ENCODE data around the gene CREG2. TPM values are rescaled to one million over a fixed set of nuclear protein-coding genes. Genes with fewer than 3 reads are reported as not detected.

CREG2 gene
- polyA plus RNA-seq (ENCODE audit: insufficient read length in 4 of 4): under 1 TPM; 0.49 to 0.93 (median 0.67) TPM

DNA sequence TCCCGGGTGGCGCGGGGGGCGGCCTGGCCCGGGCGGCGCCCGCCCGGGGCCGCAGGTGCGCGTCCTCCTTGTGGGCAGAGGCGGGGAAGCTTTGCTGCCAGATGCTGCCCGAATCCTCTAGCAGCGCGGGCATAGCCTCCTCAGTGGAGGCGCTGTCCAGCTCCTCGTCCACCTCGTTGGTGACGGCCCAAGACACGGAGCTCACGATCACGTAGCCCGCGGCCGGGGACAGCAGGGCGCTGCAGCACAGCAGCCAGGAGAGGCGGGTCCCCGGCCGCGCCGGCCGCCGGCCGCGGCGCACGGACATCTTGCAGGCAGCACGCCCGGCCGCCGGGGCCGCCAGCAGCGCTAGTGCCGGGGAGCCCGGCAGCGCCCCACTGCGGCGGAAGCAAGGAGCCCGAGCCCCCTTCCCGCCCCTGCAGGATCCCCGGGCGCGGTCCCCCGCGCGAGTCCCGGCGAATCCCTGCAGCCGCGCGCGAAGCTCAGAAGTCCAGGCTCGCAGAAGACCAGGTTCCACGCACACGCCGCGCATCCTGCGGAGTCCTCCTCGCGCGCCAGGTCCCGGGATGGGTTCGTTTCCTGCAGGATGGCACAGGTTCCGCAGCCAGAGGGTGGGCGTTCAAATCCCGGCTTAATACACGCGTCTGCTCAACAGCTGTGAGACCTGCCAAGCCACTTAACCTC lies at the start of gene CREG2:
CREG2 (minus strand) TSS at position 353 of the 684 bp plus-strand sequence; CDS start at position 307, 46 bp downstream.
- peak; percentile 35 to 55 (median 44) for DNase-seq (ENCODE audit: low read depth in 4 of 4, low spot score in 3 of 4)

DNA sequence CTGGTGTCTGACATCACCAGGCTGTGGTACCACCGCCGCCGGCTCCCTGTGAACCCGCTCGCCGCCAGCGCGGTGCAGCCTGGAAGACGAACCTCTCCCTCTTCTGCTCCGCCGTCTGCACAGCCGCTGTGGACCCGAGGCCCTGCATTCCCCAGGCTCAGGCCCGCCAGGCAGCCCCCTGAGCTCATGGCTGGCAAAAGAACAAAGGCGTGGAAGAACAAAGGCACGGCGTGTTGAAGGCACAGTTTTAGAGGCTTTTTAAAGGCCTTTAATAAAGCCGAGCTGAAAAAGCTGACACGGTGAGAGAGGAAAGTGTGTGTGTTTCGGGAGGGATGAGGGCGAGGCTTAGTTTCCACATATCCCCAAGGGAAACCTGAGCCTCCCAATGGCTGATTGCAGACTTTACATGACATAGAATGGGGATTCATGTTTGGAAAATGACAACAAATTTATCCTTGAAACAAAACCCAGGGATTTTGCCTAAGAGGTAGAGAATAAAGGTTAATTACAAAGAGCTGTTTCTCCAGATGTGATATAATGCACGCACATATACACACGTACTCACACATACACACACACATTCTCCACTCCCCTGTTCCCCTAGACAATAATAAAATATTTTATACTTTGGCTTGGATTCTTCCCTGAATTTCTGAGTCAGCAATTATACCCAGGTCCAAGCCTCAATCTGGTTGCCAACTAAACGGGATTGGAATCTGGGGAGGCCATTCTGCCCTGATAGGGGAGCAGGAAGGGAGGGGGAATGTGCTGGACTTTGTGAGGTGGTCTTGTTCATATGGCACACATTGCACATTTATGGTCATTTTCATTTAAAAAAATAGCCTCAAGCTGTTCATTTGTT lies 47.9 kb upstream of the CREG2 start:
- peak in 1 of 4 donors; percentile 29 for DNase-seq (ENCODE audit: low read depth in 4 of 4, low spot score in 3 of 4)

DNA sequence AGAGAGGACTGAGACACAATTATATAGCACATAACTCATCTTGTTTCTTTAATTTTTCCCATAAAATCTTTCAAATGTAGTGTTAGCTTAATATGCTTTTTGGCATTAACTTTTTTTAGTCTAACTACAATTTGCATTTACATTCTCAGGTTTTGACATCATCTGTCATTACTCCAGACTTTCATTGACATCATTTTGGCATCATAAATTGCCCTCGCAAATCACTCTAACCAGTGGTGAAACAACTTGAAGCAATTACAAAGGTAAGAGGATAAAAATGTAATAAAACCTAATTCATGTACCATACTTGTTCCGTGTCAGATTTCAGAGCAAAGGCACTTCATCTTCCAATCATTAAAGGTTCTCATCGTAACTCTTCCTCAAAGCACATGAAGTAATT lies 46.2 kb upstream of the CREG2 start:
- DNase-seq (ENCODE audit: low read depth in 4 of 4, low spot score in 3 of 4): no peak

DNA sequence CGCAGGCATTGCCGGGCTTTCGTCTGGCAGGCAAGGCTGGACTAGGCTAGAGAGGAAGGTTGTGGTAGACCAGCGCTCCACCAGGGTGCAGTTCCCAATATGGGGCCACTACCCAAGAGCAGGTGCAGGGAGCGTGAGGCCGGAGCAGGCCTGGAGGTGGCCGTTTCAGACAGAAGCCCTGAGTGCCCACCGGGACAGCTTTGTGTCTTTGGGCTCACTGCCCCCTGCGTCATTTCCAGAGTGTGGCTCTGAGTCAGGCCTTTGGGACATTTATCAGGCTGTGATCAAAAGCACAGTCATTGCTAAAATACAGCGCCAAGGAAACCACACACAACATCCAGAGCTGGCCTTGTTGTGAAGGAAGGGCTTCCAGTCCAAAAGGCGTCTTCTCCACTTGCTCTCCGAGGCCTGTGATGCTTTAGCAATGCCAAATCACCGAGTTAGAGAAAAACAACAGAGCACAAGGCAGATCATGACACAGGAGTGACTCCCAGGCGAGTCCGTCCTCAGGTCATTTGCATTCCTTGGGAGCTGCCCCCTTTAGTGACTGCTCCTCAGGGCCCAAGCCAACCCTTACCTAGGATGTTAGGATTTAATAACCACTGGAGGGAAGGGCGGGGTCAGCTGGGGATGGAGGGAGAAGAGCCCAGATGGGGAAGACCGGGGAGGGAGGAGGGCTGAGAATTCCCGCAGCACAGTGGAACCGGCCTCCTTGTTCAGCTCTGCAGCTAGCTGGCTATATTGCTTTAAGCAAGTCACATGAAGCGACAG lies 45.3 kb upstream of the CREG2 start:
- DNase-seq (ENCODE audit: low read depth in 4 of 4, low spot score in 3 of 4): no peak

DNA sequence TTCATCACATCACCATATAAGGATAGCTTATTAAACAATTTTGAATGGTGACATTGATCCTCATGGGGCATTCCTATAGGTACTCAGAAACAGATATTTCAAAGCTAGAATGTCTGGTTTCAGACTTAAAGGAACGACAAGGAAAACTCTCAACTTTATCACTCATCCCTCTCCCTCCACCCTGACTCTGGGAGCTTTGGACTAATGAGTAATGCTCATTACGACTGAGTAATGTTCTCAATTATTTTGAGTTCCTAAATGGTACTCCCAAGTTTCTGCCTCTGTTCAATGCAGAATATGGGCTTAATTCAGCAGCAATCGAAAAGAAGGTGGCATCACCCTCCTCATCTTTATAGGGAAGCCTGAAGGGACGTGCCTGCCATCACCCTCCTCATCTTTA lies 44.2 kb upstream of the CREG2 start:
- DNase-seq (ENCODE audit: low read depth in 4 of 4, low spot score in 3 of 4): no peak

GRCh38 chr2:101430156-101430555 lies 42.9 kb upstream of the CREG2 start:
- DNase-seq (ENCODE audit: low read depth in 4 of 4, low spot score in 3 of 4): no peak

DNA sequence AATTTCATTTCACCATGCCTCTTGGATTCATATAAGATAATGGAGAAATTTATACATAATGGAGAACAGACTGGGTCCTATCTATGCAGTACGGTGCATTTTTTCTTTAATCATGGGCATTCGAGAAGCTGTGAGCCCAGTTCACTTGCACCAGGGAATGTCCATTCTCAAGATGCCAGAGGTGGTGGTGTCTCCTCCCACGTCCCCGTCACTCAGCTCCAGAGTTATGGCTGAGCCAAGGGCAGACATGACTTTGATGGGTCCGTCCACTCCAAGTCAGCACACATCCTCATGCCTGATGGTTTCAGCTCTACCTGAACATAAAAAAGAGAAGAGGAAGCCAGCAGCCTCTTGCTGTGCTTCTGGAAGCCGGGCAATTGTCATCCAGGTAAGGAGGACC lies 42.1 kb upstream of the CREG2 start:
- DNase-seq (ENCODE audit: low read depth in 4 of 4, low spot score in 3 of 4): no peak

- DNase-seq (ENCODE audit: low read depth in 4 of 4, low spot score in 3 of 4): no peak
Observed at GRCh38 chr2:101428422-101429176, 41.3 kb upstream of the CREG2 start.

- DNase-seq (ENCODE audit: low read depth in 4 of 4, low spot score in 3 of 4): no peak
Observed at GRCh38 chr2:101427743-101428142, 40.4 kb upstream of the CREG2 start.

DNA sequence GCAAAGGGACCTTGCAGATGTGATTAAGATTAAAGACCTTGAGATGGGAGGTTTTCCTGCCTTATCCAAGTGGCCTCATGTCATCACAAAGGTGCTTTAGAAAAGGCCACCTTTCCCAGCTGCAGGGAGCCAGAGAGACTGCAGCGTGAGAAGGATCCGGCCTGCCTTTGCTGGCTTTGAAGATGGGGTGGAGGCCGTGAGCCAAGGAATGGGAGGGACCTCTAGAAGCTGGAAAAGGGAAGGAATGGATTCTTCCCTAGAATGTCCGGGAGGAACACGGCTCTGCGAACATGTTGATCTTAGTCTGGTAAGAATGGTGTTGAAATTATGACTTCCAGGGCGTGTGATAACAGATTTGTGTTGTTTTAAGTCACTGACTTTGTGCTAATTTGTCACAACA lies 39.9 kb upstream of the CREG2 start:
- DNase-seq (ENCODE audit: low read depth in 4 of 4, low spot score in 3 of 4): no peak

GRCh38 chr2:101426822-101427221 lies 39.5 kb upstream of the CREG2 start:
- no peak for DNase-seq (ENCODE audit: low read depth in 4 of 4, low spot score in 3 of 4)

GRCh38 chr2:101420623-101421022 lies 33.3 kb upstream of the CREG2 start:
- DNase-seq (ENCODE audit: low read depth in 4 of 4, low spot score in 3 of 4): no peak

DNA sequence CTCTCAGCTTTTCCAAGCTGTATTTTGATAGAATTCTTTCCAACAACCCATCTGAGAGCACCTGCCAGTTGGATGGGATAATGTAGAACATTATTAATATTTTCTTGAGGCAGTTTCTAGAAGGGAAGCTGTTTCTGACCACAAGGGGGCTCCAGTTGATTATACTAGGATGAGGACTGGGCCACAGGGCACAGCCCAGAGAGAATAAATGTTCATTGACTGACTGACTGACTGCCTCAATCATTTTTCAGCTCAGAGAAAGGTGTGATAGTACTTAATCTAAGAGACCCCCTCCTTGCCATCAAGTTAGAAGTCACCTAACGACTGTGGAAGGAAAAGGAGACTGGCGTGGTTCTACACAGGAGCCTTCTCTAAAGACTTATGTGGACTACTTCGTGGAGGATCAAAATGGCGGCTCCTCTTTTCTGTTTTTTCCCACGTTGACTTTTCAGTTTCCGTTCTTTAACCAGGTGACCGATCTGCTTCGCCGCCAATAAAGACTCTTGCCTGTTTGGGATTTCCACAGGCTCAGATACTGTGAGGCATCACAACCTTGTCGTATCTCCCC lies 31.9 kb upstream of the CREG2 start:
- no peak for DNase-seq (ENCODE audit: low read depth in 4 of 4, low spot score in 3 of 4)

GRCh38 chr2:101418460-101419095 lies 31.3 kb upstream of the CREG2 start:
- DNase-seq (ENCODE audit: low read depth in 4 of 4, low spot score in 3 of 4): no peak

- DNase-seq (ENCODE audit: low read depth in 4 of 4, low spot score in 3 of 4): no peak
Observed at GRCh38 chr2:101416609-101417008, 29.3 kb upstream of the CREG2 start.

DNA sequence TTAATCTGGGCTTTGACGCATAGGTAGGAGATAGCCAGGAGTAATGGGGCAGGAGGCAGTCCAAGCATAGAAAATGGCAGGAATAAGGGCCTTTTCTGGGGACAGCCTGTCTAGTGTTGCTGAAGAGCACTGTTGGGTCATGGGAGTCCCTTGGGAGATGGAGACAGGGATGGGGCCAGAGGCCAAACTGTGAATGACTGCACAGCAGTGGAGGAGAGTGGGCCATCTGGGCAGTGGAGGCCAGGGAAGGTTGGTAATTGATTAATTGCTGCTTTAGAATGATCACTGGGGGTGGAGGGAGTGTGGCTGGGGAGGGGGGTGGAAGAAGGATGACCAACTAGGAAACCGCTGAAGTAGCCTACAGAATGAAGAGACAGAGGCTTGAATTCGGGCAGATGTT lies 28.6 kb upstream of the CREG2 start:
- no peak for DNase-seq (ENCODE audit: low read depth in 4 of 4, low spot score in 3 of 4)

DNA sequence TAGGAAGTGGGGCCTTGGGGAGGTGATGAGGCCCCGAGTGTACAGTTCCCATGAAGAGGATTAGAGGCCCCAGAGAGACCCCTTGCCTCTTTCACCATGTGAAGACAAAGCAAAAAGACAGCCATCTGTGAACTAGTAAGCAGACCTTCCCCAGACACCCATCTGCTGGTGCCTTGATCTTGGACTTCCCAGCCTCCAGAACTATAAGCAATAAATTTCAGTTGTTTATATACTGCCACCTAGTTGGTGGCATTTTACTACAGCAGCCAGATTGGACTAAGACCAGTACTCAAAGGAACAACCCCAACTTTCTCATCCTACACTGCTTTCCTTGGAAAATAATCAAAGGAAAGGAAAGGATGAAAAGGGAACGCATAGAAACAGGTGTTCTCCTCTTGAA lies 27.9 kb upstream of the CREG2 start:
- DNase-seq (ENCODE audit: low read depth in 4 of 4, low spot score in 3 of 4): no peak

- DNase-seq (ENCODE audit: low read depth in 4 of 4, low spot score in 3 of 4): no peak
Observed at GRCh38 chr2:101412092-101412694, 24.9 kb upstream of the CREG2 start.

GRCh38 chr2:101410746-101411145 lies 23.4 kb upstream of the CREG2 start:
- no peak for DNase-seq (ENCODE audit: low read depth in 4 of 4, low spot score in 3 of 4)

Data from left renal pelvis (tissue), 4 donors.